Measurements from ENCODE around the gene USP8.

DNA sequence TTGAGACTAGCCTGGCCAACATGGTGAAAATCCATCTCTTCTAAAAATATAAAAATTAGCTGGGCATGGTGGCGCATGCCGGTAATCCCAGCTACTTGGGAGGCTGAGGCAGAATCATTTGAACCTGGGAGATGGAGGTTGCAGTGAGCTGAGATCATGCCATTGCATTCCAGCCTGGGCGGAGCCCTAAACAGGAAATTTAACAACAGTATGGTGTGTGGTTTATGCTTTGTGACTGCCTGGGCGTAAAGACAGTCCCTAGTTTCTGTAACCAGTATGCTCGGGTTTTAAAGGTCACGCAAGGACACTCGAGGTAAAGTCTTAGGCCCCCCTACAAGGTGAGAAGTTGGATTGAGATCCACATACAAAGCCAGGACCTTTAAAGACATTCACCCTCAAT, 78.9 kb downstream of the USP8 start:
- TF ChIP-seq, protein P1, sequence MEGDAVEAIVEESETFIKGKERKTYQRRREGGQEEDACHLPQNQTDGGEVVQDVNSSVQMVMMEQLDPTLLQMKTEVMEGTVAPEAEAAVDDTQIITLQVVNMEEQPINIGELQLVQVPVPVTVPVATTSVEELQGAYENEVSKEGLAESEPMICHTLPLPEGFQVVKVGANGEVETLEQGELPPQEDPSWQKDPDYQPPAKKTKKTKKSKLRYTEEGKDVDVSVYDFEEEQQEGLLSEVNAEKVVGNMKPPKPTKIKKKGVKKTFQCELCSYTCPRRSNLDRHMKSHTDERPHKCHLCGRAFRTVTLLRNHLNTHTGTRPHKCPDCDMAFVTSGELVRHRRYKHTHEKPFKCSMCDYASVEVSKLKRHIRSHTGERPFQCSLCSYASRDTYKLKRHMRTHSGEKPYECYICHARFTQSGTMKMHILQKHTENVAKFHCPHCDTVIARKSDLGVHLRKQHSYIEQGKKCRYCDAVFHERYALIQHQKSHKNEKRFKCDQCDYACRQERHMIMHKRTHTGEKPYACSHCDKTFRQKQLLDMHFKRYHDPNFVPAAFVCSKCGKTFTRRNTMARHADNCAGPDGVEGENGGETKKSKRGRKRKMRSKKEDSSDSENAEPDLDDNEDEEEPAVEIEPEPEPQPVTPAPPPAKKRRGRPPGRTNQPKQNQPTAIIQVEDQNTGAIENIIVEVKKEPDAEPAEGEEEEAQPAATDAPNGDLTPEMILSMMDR (conservative IDR thresholded peaks at IDR 0.05; ENCODE audit: low read depth, low read length), result no peak
- no peak for TF ChIP-seq RCOR1 (IDR thresholded peaks at IDR 0.05; ENCODE audit: insufficient replicate concordance, low read length)
- TF ChIP-seq, protein P2, sequence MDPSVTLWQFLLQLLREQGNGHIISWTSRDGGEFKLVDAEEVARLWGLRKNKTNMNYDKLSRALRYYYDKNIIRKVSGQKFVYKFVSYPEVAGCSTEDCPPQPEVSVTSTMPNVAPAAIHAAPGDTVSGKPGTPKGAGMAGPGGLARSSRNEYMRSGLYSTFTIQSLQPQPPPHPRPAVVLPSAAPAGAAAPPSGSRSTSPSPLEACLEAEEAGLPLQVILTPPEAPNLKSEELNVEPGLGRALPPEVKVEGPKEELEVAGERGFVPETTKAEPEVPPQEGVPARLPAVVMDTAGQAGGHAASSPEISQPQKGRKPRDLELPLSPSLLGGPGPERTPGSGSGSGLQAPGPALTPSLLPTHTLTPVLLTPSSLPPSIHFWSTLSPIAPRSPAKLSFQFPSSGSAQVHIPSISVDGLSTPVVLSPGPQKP (IDR thresholded peaks at IDR 0.05; ENCODE audit: borderline replicate concordance, low read depth, low read length), result no peak
- TF ChIP-seq RFX5 (IDR thresholded peaks at IDR 0.05; ENCODE audit: low read depth, low read length), result no peak
- no peak for TF ChIP-seq POLR2A (IDR thresholded peaks at IDR 0.05; ENCODE audit: low read depth, low read length)
